Natural killer cell (primary cell): ENCODE results near the gene OR2F2. TPM values are rescaled to one million over a fixed set of nuclear protein-coding genes. Genes with fewer than 3 reads are reported as not detected.

Experiments used
- ATAC-seq, 3 donors: fragments of 150-1000 bp in 2 of 3; fragments of 200-7000 bp in 1 of 3; cut with Tn5 transposase; 1 replicate in 1 of 3; 2 replicates in 2 of 3; pipeline ENCODE4 v1.10.0; 2021; ENCODE audit warnings: mild to moderate bottlenecking in 2 of 3, moderate library complexity in 2 of 3
- DNase-seq, 2 donors: peaks; one replicate each; pipeline versions ENCODE4 v3.0.0 to v3.0.0-alpha.2; 2013 to 2021; ENCODE audit warnings: mixed read lengths in 1 of 2
- H3K27ac ChIP-seq: one replicate; pipeline ENCODE4 v1.5.1; 2013; ENCODE audit warnings: mild to moderate bottlenecking, low read length
- H3K27me3 ChIP-seq: one replicate; pipeline ENCODE4 v1.6.1; 2013; ENCODE audit warnings: low read length; ENCODE audit not compliant: control insufficient read depth, insufficient read depth
- H3K36me3 ChIP-seq: one replicate; pipeline ENCODE4 v1.6.1; 2013; ENCODE audit warnings: low read length; ENCODE audit not compliant: control insufficient read depth, insufficient read depth
- H3K4me1 ChIP-seq: one replicate; pipeline ENCODE4 v1.6.1; 2013; ENCODE audit warnings: low read length; ENCODE audit not compliant: control insufficient read depth, insufficient read depth
- H3K4me3 ChIP-seq: one replicate; pipeline ENCODE4 v1.5.1; 2013; ENCODE audit warnings: low read length
- H3K9me3 ChIP-seq: one replicate; pipeline ENCODE4 v1.6.1; 2013; ENCODE audit warnings: low read length; ENCODE audit not compliant: control insufficient read depth, insufficient read depth
- H3K27ac Mint-ChIP-seq, 2 donors: one replicate each; pipeline ENCODE4 v1.8.0; 2022; ENCODE audit warnings: mild to moderate bottlenecking in 2 of 2, mixed read lengths in 2 of 2, moderate library complexity in 1 of 2
- H3K27me3 Mint-ChIP-seq, 2 donors: one replicate each; pipeline ENCODE4 v1.8.0; 2022; ENCODE audit warnings: low read depth in 2 of 2, mixed read lengths in 2 of 2
- H3K36me3 Mint-ChIP-seq: one replicate; pipeline ENCODE4 v1.8.0; 2022; ENCODE audit warnings: mixed read lengths
- H3K4me1 Mint-ChIP-seq, 2 donors: one replicate each; pipeline ENCODE4 v1.8.0; 2022; ENCODE audit warnings: mixed read lengths in 2 of 2
- H3K4me3 Mint-ChIP-seq: one replicate; pipeline ENCODE4 v1.8.0; 2022; ENCODE audit warnings: mild to moderate bottlenecking, moderate library complexity, mixed read lengths
- H3K9me3 Mint-ChIP-seq, 2 donors: one replicate each; pipeline ENCODE4 v1.8.0; 2022; ENCODE audit warnings: mixed read lengths in 2 of 2
- WGBS: methylation state at CpG from one replicate; pipeline ENCODE4 v1.1.7; 2013; ENCODE audit warnings: missing lambda C conversion rate; ENCODE audit not compliant: insufficient coverage; 5-methylcytosine and 5-hydroxymethylcytosine counted together
- intact Hi-C: fragments of 100-400 bp; cut with micrococcal nuclease; formaldehyde crosslinking; loops from one replicate; pipeline ENCODE4 v1.14.2; 2022
- total RNA-seq, 4 donors: library from RNA; stranded (reverse); fragments of 120-200 nt in 1 of 4; gene quantifications; one replicate each; pipeline versions ENCODE4 v1.2.3 to v1.2.4, GENCODE V29; 2013 to 2022
- TF ChIP-seq, protein P1 (sequence below): fragments of 200-600 bp; IDR thresholded peaks from one replicate; pipeline ENCODE4 v1.8.0; 2022; ENCODE audit warnings: antibody characterized with exemption

Gene OR2F2
- total RNA-seq, 3 donors from 2014 or later (not counting 1 experiment from before 2014, with no cell fraction given), result not detected

GRCh38 chr7:143973870-143974416 lies 38.9 kb downstream of the OR2F2 start:
- ATAC-seq (no peak), DNase-seq (no peak)
- Mint-ChIP-seq H3K27me3 (peaks cover 10 to 17% of the 10 kb centered on the region in 2 donors), H3K36me3 (no peaks in the 10 kb centered on the region), H3K4me1 (no peaks in the 10 kb centered on the region), H3K9me3 (peaks cover 2 to 5% of the 10 kb centered on the region in 2 donors), H3K4me3 (no peak overlapping the region), H3K27ac (no peak overlapping the region)
- H3K36me3 ChIP-seq, result no peaks in the 10 kb centered on the region
- no peaks in the 10 kb centered on the region for H3K9me3 ChIP-seq
- no peak overlapping the region for H3K27ac ChIP-seq
- TF ChIP-seq, protein P1, sequence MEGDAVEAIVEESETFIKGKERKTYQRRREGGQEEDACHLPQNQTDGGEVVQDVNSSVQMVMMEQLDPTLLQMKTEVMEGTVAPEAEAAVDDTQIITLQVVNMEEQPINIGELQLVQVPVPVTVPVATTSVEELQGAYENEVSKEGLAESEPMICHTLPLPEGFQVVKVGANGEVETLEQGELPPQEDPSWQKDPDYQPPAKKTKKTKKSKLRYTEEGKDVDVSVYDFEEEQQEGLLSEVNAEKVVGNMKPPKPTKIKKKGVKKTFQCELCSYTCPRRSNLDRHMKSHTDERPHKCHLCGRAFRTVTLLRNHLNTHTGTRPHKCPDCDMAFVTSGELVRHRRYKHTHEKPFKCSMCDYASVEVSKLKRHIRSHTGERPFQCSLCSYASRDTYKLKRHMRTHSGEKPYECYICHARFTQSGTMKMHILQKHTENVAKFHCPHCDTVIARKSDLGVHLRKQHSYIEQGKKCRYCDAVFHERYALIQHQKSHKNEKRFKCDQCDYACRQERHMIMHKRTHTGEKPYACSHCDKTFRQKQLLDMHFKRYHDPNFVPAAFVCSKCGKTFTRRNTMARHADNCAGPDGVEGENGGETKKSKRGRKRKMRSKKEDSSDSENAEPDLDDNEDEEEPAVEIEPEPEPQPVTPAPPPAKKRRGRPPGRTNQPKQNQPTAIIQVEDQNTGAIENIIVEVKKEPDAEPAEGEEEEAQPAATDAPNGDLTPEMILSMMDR, result no peak
- H3K4me3 ChIP-seq, result no peak overlapping the region
- intact Hi-C loops, result no loop called here
- H3K27me3 ChIP-seq, result no peaks in the 10 kb centered on the region
- WGBS, result 100% methylated on average over 1 of the region's 4 CpGs
- no peaks in the 10 kb centered on the region for H3K4me1 ChIP-seq

GRCh38 chr7:143974459-143974858 lies 39.4 kb downstream of the OR2F2 start:
- ATAC-seq (no peak), DNase-seq (no peak)
- H3K4me1 Mint-ChIP-seq, result no peaks in the 10 kb centered on the region
- no peaks in the 10 kb centered on the region for H3K27me3 ChIP-seq
- no peak overlapping the region for H3K27ac Mint-ChIP-seq
- H3K4me3 Mint-ChIP-seq, result no peak overlapping the region
- H3K27me3 Mint-ChIP-seq, result peaks cover 10 to 17% of the 10 kb centered on the region in 2 donors
- no peak overlapping the region for H3K4me3 ChIP-seq
- H3K27ac ChIP-seq, result no peak overlapping the region
- intact Hi-C loops, result no loop called here
- H3K36me3 Mint-ChIP-seq, result no peaks in the 10 kb centered on the region
- TF ChIP-seq, protein P1, result no peak
- no peaks in the 10 kb centered on the region for H3K9me3 ChIP-seq
- no peaks in the 10 kb centered on the region for H3K4me1 ChIP-seq
- WGBS, result 96% methylated on average over 3 of the region's 4 CpGs
- peaks cover 2 to 5% of the 10 kb centered on the region in 2 donors for H3K9me3 Mint-ChIP-seq
- no peaks in the 10 kb centered on the region for H3K36me3 ChIP-seq

DNA sequence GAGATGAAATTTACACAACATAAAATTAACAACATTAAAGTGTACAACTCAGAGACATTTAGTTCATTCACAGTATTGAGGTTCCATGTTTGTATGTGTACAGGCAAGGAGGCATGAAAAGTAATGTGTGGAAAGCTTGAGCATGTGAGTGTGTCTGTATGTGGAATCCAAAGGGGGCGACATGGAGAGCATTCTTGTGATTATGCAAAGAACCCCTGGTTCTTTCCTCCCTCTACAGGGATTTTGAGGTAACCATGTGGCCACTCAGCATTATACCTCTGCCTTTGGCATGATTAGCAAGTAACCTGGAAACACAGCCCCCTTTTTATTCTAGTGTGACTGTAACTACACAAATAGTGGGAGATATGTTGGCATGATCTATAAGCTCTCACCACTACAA lies 40.6 kb downstream of the OR2F2 start:
- Mint-ChIP-seq H3K36me3 (no peaks in the 10 kb centered on the region), H3K9me3 (peaks cover 2 to 5% of the 10 kb centered on the region in 2 donors), H3K4me1 (no peaks in the 10 kb centered on the region), H3K4me3 (no peak overlapping the region), H3K27me3 (peaks cover 10 to 17% of the 10 kb centered on the region in 2 donors), H3K27ac (no peak overlapping the region)
- intact Hi-C loops, result no loop called here
- no peaks in the 10 kb centered on the region for H3K9me3 ChIP-seq
- no peak overlapping the region for H3K4me3 ChIP-seq
- 71% methylated on average over 1 of the region's 1 CpG for WGBS
- H3K36me3 ChIP-seq, result no peaks in the 10 kb centered on the region
- TF ChIP-seq, protein P1, result no peak
- no peak overlapping the region for H3K27ac ChIP-seq
- DNase-seq (no peak), ATAC-seq (no peak)
- no peaks in the 10 kb centered on the region for H3K4me1 ChIP-seq
- H3K27me3 ChIP-seq, result no peaks in the 10 kb centered on the region

GRCh38 chr7:143978585-143978984 lies 43.6 kb downstream of the OR2F2 start:
- Mint-ChIP-seq H3K27me3 (peaks cover 5 to 12% of the 10 kb centered on the region in 2 donors), H3K4me1 (no peaks in the 10 kb centered on the region), H3K9me3 (no peaks in the 10 kb centered on the region), H3K36me3 (no peaks in the 10 kb centered on the region), H3K27ac (no peak overlapping the region), H3K4me3 (no peak overlapping the region)
- intact Hi-C loops, result no loop called here
- Histone ChIP-seq H3K36me3 (no peaks in the 10 kb centered on the region), H3K9me3 (no peaks in the 10 kb centered on the region), H3K27ac (no peak overlapping the region), H3K4me3 (no peak overlapping the region), H3K27me3 (no peaks in the 10 kb centered on the region), H3K4me1 (no peaks in the 10 kb centered on the region)
- WGBS, result 94% methylated on average over 2 of the region's 2 CpGs
- no peak for ATAC-seq
- TF ChIP-seq, protein P1, result no peak
- DNase-seq, result no peak
